Hepatocyte (in vitro differentiated cells): ENCODE measurements around the gene RDH13.

Source experiments
- CTCF ChIP-seq: fragments of 200-600 bp; sonication (generic); IDR thresholded peaks from 2 replicates; pipeline ENCODE4 v1.5.1; 2016; ENCODE audit warnings: antibody characterized with exemption, mild to moderate bottlenecking; ENCODE audit not compliant: poor library complexity
- EZH2phosphoT487 ChIP-seq: fragments of 200-600 bp; sonication (generic); IDR thresholded peaks from one replicate; pipeline ENCODE4 v1.6.1; 2018; ENCODE audit warnings: antibody characterized with exemption, mild to moderate bottlenecking, low read depth, moderate library complexity; ENCODE audit not compliant: unreplicated experiment, severe bottlenecking

- TF ChIP-seq CTCF (no peak), EZH2phosphoT487 (no peak)
Measured at GRCh38 chr19:55084416-55084815, 21.5 kb upstream of the RDH13 start.
